ENCODE results near the gene S100PBP.

GRCh38 chr1:32884726-32885125 is 67.3 kb downstream of the S100PBP start:
- TF ChIP-seq NFIC (IDR thresholded peaks at IDR 0.05), result no peak
- no peak for TF ChIP-seq REST (IDR thresholded peaks at IDR 0.05; ENCODE audit: low read depth)
- no peak for TF ChIP-seq YY1 (IDR thresholded peaks at IDR 0.05; ENCODE audit: low read depth)
- TF ChIP-seq TEAD4 (IDR thresholded peaks at IDR 0.05), result no peak
- TF ChIP-seq MAX (IDR thresholded peaks at IDR 0.05), result no peak

Data from Ishikawa (cell line).